ENCODE measurements around the gene RRBP1. TPM values are rescaled to one million over a fixed set of nuclear protein-coding genes. Genes with fewer than 3 reads are reported as not detected.
A peak's percentile ranks its signal among the peaks of the same experiment; 100 is the strongest.

Gene RRBP1
- total RNA-seq, 2 experiments from 2014 or later: 55.7 to 59.6 TPM

GRCh38 chr20:17625246-17626051, 56.6 kb downstream of the RRBP1 start:
- CTCF ChIA-PET: interaction anchor here (1.5 kb wide), 1 partner anchor 120 kb away, joined by 4 read pairs; no protein-coding TSS in a partner anchor
- no peaks in the 10 kb centered on the region for H3K27me3 Mint-ChIP-seq
- H3K9me3 Mint-ChIP-seq (ENCODE audit: low read depth): no peaks in the 10 kb centered on the region
- peaks cover 4% of the 10 kb centered on the region for H3K36me3 Mint-ChIP-seq
- no peak overlapping the region for H3K27ac Mint-ChIP-seq
- ATAC-seq (no peak), DNase-seq (no peak)
- H3K4me1 Mint-ChIP-seq: no peaks in the 10 kb centered on the region
- no peak overlapping the region for H3K4me3 Mint-ChIP-seq

- H3K4me1 Mint-ChIP-seq: no peaks in the 10 kb centered on the region
- DNase-seq (no peak), ATAC-seq (no peak)
- H3K27me3 Mint-ChIP-seq: no peaks in the 10 kb centered on the region
- no peaks in the 10 kb centered on the region for H3K9me3 Mint-ChIP-seq (ENCODE audit: low read depth)
- H3K27ac Mint-ChIP-seq: no peak overlapping the region
- no peak overlapping the region for H3K4me3 Mint-ChIP-seq
- CTCF ChIA-PET: interaction anchor here (1.5 kb wide), 1 partner anchor 119 kb away, joined by 4 read pairs; no protein-coding TSS in a partner anchor
- H3K36me3 Mint-ChIP-seq: peaks cover 2% of the 10 kb centered on the region
These were observed 57.3 kb downstream of the RRBP1 start for GRCh38 chr20:17624551-17625245.

- CTCF ChIA-PET: no interaction called here
- Mint-ChIP-seq H3K27ac (no peak overlapping the region), H3K4me3 (no peak overlapping the region), H3K9me3 (ENCODE audit: low read depth) (no peaks in the 10 kb centered on the region), H3K36me3 (peaks cover 2% of the 10 kb centered on the region), H3K4me1 (no peaks in the 10 kb centered on the region), H3K27me3 (no peaks in the 10 kb centered on the region)
- ATAC-seq (no peak), DNase-seq (no peak)
These were observed 58.0 kb downstream of the RRBP1 start for GRCh38 chr20:17624070-17624469.

- DNase-seq (no peak), ATAC-seq (no peak)
- Mint-ChIP-seq H3K4me1 (no peaks in the 10 kb centered on the region), H3K9me3 (ENCODE audit: low read depth) (no peaks in the 10 kb centered on the region), H3K36me3 (peaks cover 2% of the 10 kb centered on the region), H3K27me3 (no peaks in the 10 kb centered on the region), H3K4me3 (no peak overlapping the region), H3K27ac (no peak overlapping the region)
- CTCF ChIA-PET: interaction anchor here (2.0 to 2.7 kb wide), 2 partner anchors 86 to 118 kb away, joined by 8 read pairs; no protein-coding TSS in a partner anchor
These were observed 59.1 kb downstream of the RRBP1 start for GRCh38 chr20:17622851-17623508.

GRCh38 chr20:17622086-17622850, 59.8 kb downstream of the RRBP1 start:
- Mint-ChIP-seq H3K27ac (no peak overlapping the region), H3K9me3 (ENCODE audit: low read depth) (no peaks in the 10 kb centered on the region), H3K4me3 (no peak overlapping the region), H3K4me1 (no peaks in the 10 kb centered on the region), H3K36me3 (peaks cover 2% of the 10 kb centered on the region), H3K27me3 (no peaks in the 10 kb centered on the region)
- CTCF ChIA-PET: interaction anchor here (2.0 to 2.7 kb wide), 2 partner anchors 85 to 118 kb away, joined by 8 read pairs; no protein-coding TSS in a partner anchor
- ATAC-seq: no peak
- no peak for DNase-seq

- H3K4me1 Mint-ChIP-seq: peaks cover 4% of the 10 kb centered on the region
- H3K4me3 Mint-ChIP-seq: no peak overlapping the region
- ATAC-seq (no peak), DNase-seq (no peak)
- H3K36me3 Mint-ChIP-seq: peaks cover 2% of the 10 kb centered on the region
- H3K9me3 Mint-ChIP-seq (ENCODE audit: low read depth): no peaks in the 10 kb centered on the region
- CTCF ChIA-PET: interaction anchor here (2.0 to 2.7 kb wide), 2 partner anchors 85 to 117 kb away, joined by 8 read pairs; no protein-coding TSS in a partner anchor
- H3K27ac Mint-ChIP-seq: no peak overlapping the region
- H3K27me3 Mint-ChIP-seq: no peaks in the 10 kb centered on the region
These were observed 60.6 kb downstream of the RRBP1 start for GRCh38 chr20:17621229-17621968.

- ATAC-seq (no peak), DNase-seq (peak; percentile 37)
- Mint-ChIP-seq H3K9me3 (ENCODE audit: low read depth) (no peaks in the 10 kb centered on the region), H3K4me3 (no peak overlapping the region), H3K36me3 (peaks cover 2% of the 10 kb centered on the region), H3K27ac (no peak overlapping the region), H3K27me3 (no peaks in the 10 kb centered on the region), H3K4me1 (peaks cover 4% of the 10 kb centered on the region)
- CTCF ChIA-PET: interaction anchor here (1.3 to 2.7 kb wide), 2 partner anchors 86 to 116 kb away, joined by 3 to 8 read pairs; no protein-coding TSS in a partner anchor
These were observed 61.4 kb downstream of the RRBP1 start for GRCh38 chr20:17620371-17621228.

GRCh38 chr20:17619351-17620093, 62.5 kb downstream of the RRBP1 start:
- H3K9me3 Mint-ChIP-seq (ENCODE audit: low read depth): no peaks in the 10 kb centered on the region
- no peak overlapping the region for H3K4me3 Mint-ChIP-seq
- ATAC-seq: no peak
- peak; percentile 39 for DNase-seq
- H3K4me1 Mint-ChIP-seq: peaks cover 4% of the 10 kb centered on the region
- CTCF ChIA-PET: interaction anchor here (1.3 to 3.6 kb wide), 2 partner anchors 49 to 84 kb away, joined by 3 to 16 read pairs; partner anchors contain the start of gene DSTN
- H3K27ac Mint-ChIP-seq: no peak overlapping the region
- H3K27me3 Mint-ChIP-seq: no peaks in the 10 kb centered on the region
- H3K36me3 Mint-ChIP-seq: peaks cover 2% of the 10 kb centered on the region

- CTCF ChIA-PET: interaction anchor here (1.0 to 5.3 kb wide), 7 partner anchors 11 to 113 kb away, joined by 3 to 49 read pairs (median 6); partner anchors contain the start of genes BFSP1 and DSTN
- H3K27me3 Mint-ChIP-seq: no peaks in the 10 kb centered on the region
- H3K9me3 Mint-ChIP-seq (ENCODE audit: low read depth): no peaks in the 10 kb centered on the region
- peaks cover 6% of the 10 kb centered on the region for H3K4me1 Mint-ChIP-seq
- H3K36me3 Mint-ChIP-seq: peaks cover 4% of the 10 kb centered on the region
- DNase-seq (no peak), ATAC-seq (no peak)
- no peak overlapping the region for H3K4me3 Mint-ChIP-seq
- no peak overlapping the region for H3K27ac Mint-ChIP-seq
These were observed 63.4 kb downstream of the RRBP1 start for GRCh38 chr20:17618673-17619013.

GRCh38 chr20:17617868-17618672, 64.0 kb downstream of the RRBP1 start:
- no peaks in the 10 kb centered on the region for H3K9me3 Mint-ChIP-seq (ENCODE audit: low read depth)
- DNase-seq: peak; percentile 31
- H3K4me3 Mint-ChIP-seq: no peak overlapping the region
- no peaks in the 10 kb centered on the region for H3K27me3 Mint-ChIP-seq
- H3K27ac Mint-ChIP-seq: peak overlapping the region; percentile 28
- H3K36me3 Mint-ChIP-seq: peaks cover 4% of the 10 kb centered on the region
- ATAC-seq: no peak
- CTCF ChIA-PET: interaction anchor here (0.9 to 5.3 kb wide), 9 partner anchors 11 to 280 kb away, joined by 3 to 49 read pairs (median 5); partner anchors contain the start of genes BFSP1 and DSTN
- H3K4me1 Mint-ChIP-seq: peaks cover 7% of the 10 kb centered on the region
